Upper lobe of left lung (tissue), 4 donors: ENCODE measurements around the gene SULF2.

Experiments
- EP300 ChIP-seq, 4 donors: sonication (generic); formaldehyde crosslinking; IDR thresholded peaks; one replicate each; pipeline ENCODE4 v1.5.1; 2017; ENCODE audit warnings: antibody characterized with exemption in 4 of 4, control low read depth in 2 of 4
- POLR2A ChIP-seq, 4 donors: fragments of 450-650 bp; IDR thresholded peaks; one replicate each; pipeline ENCODE4 v1.5.1; 2016 to 2017; ENCODE audit warnings: antibody characterized with exemption in 4 of 4, mild to moderate bottlenecking in 2 of 4

DNA sequence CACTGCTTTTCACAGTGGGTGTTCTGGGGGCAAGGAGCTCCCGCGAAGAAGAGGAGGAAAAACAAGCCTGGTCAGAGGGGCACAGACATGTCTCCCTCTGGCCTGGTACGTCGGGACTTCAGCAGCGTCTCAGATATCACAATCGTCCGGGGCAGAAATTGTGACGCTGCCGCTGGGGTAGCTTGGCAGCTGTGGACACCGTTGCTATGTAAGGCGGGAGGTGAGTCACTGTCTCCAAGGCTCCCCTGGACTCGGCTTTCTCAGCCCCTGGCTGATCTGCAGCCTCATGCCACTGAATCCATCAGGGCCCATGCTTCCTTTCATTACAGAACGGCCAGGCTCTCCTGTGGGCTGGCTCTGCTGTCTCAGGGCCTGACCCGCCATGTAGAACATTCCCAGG, 98.7 kb downstream of the SULF2 start:
- TF ChIP-seq EP300 (IDR thresholded peaks at IDR 0.05) (no peak), POLR2A (IDR thresholded peaks at IDR 0.05) (no peak)
